ENCODE measurements around the gene DLK2.

Gene DLK2

DNA sequence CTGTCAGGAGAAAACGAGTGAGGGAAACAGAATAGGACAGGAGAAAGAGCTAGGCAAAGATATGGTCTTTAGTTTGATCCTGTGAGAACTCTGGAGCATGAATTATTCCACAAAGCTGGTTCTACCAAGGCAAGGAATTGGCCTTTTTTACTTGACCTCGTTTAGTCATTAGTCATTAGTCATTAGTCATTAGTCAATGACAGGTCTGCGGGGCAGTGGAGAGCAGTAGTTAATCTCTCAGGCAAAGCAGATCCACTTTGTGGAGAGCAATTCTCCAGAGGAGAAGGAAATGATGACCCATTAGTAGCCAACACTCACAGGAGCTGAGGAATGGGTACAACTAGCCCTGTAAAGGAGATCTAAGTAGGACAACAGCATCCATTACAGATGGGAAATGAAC lies 50.0 kb downstream of the DLK2 start:
- TF ChIP-seq, protein P1, sequence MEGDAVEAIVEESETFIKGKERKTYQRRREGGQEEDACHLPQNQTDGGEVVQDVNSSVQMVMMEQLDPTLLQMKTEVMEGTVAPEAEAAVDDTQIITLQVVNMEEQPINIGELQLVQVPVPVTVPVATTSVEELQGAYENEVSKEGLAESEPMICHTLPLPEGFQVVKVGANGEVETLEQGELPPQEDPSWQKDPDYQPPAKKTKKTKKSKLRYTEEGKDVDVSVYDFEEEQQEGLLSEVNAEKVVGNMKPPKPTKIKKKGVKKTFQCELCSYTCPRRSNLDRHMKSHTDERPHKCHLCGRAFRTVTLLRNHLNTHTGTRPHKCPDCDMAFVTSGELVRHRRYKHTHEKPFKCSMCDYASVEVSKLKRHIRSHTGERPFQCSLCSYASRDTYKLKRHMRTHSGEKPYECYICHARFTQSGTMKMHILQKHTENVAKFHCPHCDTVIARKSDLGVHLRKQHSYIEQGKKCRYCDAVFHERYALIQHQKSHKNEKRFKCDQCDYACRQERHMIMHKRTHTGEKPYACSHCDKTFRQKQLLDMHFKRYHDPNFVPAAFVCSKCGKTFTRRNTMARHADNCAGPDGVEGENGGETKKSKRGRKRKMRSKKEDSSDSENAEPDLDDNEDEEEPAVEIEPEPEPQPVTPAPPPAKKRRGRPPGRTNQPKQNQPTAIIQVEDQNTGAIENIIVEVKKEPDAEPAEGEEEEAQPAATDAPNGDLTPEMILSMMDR (conservative IDR thresholded peaks at IDR 0.05; ENCODE audit: control insufficient read depth, insufficient read depth, low read depth, low read length): no peak
- peak; percentile 60 for DNase-seq (ENCODE audit: low read depth)

DNA sequence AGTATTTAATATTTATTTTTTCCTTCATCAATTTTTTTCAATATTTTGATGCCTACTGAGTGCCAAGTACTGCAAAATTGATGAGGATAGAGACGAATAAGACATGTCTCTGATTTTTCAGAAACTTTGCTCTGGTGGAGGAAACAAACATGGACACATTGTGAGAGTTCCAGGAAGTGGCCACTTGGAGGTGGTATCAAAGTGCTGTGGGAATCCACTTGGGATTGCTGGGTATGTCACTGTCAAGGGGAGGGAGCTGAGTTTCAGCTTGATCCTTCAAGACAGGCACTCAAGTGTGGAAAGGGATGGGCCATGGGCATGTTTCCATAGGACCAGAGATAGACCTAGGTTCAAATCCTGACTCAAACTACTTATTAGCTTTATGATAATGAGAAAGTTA lies 52.5 kb downstream of the DLK2 start:
- TF ChIP-seq, protein P1 (conservative IDR thresholded peaks at IDR 0.05; ENCODE audit: control insufficient read depth, insufficient read depth, low read depth, low read length): no peak
- DNase-seq (ENCODE audit: low read depth): no peak
- no peak overlapping the region for H3K4me3 ChIP-seq (ENCODE audit: control insufficient read depth, low read depth, low read length)

More for the DNA sequence above, 50.0 kb downstream of the DLK2 start:
- no peak overlapping the region for H3K4me3 ChIP-seq (ENCODE audit: control insufficient read depth, low read depth, low read length)

DNA sequence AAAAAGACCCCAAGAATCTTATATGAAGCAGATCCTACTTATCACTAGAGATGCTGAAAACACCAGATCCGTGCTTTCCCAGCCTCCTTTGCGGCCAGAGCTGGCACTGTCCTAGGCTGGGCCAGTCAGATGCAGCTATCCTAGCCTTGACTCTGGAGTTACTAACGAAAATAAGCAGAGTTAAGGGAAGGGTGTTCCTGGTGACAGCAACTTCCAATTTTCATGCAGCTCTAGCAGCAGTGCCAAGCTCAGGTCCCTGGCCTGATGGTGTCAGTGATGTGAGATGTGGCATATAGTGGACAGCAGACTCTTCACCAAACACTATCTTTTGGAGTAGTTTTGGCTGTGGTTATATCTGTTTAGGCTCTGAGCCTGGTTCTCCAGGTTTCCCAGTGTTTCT lies 53.6 kb downstream of the DLK2 start:
- TF ChIP-seq, protein P1 (conservative IDR thresholded peaks at IDR 0.05; ENCODE audit: control insufficient read depth, insufficient read depth, low read depth, low read length): no peak
- no peak for DNase-seq (ENCODE audit: low read depth)
- no peak overlapping the region for H3K4me3 ChIP-seq (ENCODE audit: control insufficient read depth, low read depth, low read length)
